ENCODE results near the gene SEMA5A. TPM values are rescaled to one million over a fixed set of nuclear protein-coding genes. Genes with fewer than 3 reads are reported as not detected.
A peak's percentile ranks its signal among the peaks of the same experiment; 100 is the strongest.

Gene SEMA5A
- polyA plus RNA-seq, 1 of the 3 experiments (the other 2 are of a cell fraction) = 0.58 TPM

DNA sequence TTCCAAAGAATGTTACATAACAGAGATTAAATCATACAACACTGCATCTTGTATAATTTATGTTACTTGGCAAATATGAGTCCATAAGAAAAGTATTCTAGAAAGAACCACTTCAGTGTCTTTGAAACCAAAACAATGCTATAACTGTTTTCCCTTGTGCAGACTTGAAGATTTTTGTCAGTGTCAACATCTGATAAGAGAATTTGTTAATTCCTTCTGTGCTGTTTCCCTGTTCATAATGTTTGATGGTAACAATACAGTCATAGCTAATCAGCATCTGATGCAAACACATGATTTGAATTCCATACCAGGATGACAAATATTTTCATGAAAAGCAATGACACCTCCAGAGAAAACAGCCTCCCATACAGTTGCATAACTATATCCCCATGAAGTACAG lies 306.8 kb downstream of the SEMA5A start:
- Histone ChIP-seq H3K4me1 (ENCODE audit: control insufficient read depth in 1 of 2, insufficient read depth in 2 of 2, low read depth in 1 of 2, low read length in 1 of 2) (peaks cover 2 to 5% of the 10 kb centered on the region in 2 experiments; a peak in 2 of 4 replicates), H3K4me3 (ENCODE audit: low read depth in 2 of 2, low read length in 1 of 2) (no peak overlapping the region), H3K9ac (no peak overlapping the region), H3K4me2 (no peak overlapping the region), H4K20me1 (ENCODE audit: insufficient read depth) (no peaks in the 10 kb centered on the region), H2AFZ (ENCODE audit: low read depth) (no peak overlapping the region), H3K27ac (ENCODE audit: low read depth in 2 of 2, low read length in 1 of 2) (no peak overlapping the region), H3K9me2 (no peaks in the 10 kb centered on the region), H3K79me2 (ENCODE audit: insufficient read depth) (no peaks in the 10 kb centered on the region), H3K9me3 (no peaks in the 10 kb centered on the region), H3K27me3 (ENCODE audit: insufficient read depth) (no peaks in the 10 kb centered on the region), H3F3A (replicated peaks; ENCODE audit: insufficient read depth) (peaks cover 4% of the 10 kb centered on the region), H3K36me3 (replicated peaks in 1 of 2; ENCODE audit: control insufficient read depth in 1 of 2, insufficient read depth in 2 of 2, low read length in 1 of 2) (no peaks in the 10 kb centered on the region)
- no peak for DNase-seq
- ChIA-PET POLR2A (no interaction called here), CTCF (interaction anchor here (1.1 kb wide), 1 partner anchor 11 kb away, joined by 3 read pairs; no protein-coding TSS in a partner anchor)
- TF ChIP-seq, protein P1, sequence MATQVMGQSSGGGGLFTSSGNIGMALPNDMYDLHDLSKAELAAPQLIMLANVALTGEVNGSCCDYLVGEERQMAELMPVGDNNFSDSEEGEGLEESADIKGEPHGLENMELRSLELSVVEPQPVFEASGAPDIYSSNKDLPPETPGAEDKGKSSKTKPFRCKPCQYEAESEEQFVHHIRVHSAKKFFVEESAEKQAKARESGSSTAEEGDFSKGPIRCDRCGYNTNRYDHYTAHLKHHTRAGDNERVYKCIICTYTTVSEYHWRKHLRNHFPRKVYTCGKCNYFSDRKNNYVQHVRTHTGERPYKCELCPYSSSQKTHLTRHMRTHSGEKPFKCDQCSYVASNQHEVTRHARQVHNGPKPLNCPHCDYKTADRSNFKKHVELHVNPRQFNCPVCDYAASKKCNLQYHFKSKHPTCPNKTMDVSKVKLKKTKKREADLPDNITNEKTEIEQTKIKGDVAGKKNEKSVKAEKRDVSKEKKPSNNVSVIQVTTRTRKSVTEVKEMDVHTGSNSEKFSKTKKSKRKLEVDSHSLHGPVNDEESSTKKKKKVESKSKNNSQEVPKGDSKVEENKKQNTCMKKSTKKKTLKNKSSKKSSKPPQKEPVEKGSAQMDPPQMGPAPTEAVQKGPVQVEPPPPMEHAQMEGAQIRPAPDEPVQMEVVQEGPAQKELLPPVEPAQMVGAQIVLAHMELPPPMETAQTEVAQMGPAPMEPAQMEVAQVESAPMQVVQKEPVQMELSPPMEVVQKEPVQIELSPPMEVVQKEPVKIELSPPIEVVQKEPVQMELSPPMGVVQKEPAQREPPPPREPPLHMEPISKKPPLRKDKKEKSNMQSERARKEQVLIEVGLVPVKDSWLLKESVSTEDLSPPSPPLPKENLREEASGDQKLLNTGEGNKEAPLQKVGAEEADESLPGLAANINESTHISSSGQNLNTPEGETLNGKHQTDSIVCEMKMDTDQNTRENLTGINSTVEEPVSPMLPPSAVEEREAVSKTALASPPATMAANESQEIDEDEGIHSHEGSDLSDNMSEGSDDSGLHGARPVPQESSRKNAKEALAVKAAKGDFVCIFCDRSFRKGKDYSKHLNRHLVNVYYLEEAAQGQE (IDR thresholded peaks at IDR 0.05; ENCODE audit: low read depth, low read length) = no peak
- TF ChIP-seq YY1 (IDR thresholded peaks at IDR 0.05; ENCODE audit: low read depth) = no peak
- no peak for TF ChIP-seq GABPA (IDR thresholded peaks at IDR 0.05; ENCODE audit: low read depth)
- TF ChIP-seq EP300 (IDR thresholded peaks at IDR 0.05; ENCODE audit: borderline replicate concordance in 1 of 2, low read depth in 1 of 2, low read length in 1 of 2) = 0 out of 4 replicates have a peak, but pooled peaks of 1 of the 2 experiments have one; percentile 9
- TF ChIP-seq JUND (IDR thresholded peaks at IDR 0.05) = no peak
- no peak for TF ChIP-seq NFIC (IDR thresholded peaks at IDR 0.05; ENCODE audit: borderline replicate concordance)
- TF ChIP-seq, protein P2, sequence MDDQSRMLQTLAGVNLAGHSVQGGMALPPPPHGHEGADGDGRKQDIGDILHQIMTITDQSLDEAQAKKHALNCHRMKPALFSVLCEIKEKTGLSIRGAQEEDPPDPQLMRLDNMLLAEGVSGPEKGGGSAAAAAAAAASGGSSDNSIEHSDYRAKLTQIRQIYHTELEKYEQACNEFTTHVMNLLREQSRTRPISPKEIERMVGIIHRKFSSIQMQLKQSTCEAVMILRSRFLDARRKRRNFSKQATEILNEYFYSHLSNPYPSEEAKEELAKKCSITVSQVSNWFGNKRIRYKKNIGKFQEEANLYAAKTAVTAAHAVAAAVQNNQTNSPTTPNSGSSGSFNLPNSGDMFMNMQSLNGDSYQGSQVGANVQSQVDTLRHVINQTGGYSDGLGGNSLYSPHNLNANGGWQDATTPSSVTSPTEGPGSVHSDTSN (IDR thresholded peaks at IDR 0.05) = no peak
- TF ChIP-seq TCF12 (IDR thresholded peaks at IDR 0.05) = 0 out of 2 replicates have a peak, but pooled peaks have one; percentile 21
- TF ChIP-seq MEF2A (IDR thresholded peaks at IDR 0.05; ENCODE audit: borderline replicate concordance, low read depth) = no peak
- no peak for TF ChIP-seq GATA2 (CRISPR knock-in tag; IDR thresholded peaks at IDR 0.05)
- no peak for TF ChIP-seq EZH2phosphoT487 (IDR thresholded peaks at IDR 0.05; ENCODE audit: borderline replicate concordance, low read depth)
- TF ChIP-seq MXI1 (IDR thresholded peaks at IDR 0.05; ENCODE audit: low read depth, low read length) = no peak
- TF ChIP-seq FOXJ3 (CRISPR knock-in tag; IDR thresholded peaks at IDR 0.05) = no peak
- TF ChIP-seq, protein P3, sequence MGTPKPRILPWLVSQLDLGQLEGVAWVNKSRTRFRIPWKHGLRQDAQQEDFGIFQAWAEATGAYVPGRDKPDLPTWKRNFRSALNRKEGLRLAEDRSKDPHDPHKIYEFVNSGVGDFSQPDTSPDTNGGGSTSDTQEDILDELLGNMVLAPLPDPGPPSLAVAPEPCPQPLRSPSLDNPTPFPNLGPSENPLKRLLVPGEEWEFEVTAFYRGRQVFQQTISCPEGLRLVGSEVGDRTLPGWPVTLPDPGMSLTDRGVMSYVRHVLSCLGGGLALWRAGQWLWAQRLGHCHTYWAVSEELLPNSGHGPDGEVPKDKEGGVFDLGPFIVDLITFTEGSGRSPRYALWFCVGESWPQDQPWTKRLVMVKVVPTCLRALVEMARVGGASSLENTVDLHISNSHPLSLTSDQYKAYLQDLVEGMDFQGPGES (IDR thresholded peaks at IDR 0.05; ENCODE audit: low read depth, low read length) = no peak
- TF ChIP-seq NRF1 (IDR thresholded peaks at IDR 0.05; ENCODE audit: low read depth, low read length) = no peak
- TF ChIP-seq RXRA (IDR thresholded peaks at IDR 0.05; ENCODE audit: borderline replicate concordance, low read depth) = no peak
- no peak for TF ChIP-seq FOXM1 (IDR thresholded peaks at IDR 0.05; ENCODE audit: low read depth)
- TF ChIP-seq, protein P4, sequence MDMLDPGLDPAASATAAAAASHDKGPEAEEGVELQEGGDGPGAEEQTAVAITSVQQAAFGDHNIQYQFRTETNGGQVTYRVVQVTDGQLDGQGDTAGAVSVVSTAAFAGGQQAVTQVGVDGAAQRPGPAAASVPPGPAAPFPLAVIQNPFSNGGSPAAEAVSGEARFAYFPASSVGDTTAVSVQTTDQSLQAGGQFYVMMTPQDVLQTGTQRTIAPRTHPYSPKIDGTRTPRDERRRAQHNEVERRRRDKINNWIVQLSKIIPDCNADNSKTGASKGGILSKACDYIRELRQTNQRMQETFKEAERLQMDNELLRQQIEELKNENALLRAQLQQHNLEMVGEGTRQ (IDR thresholded peaks at IDR 0.05; ENCODE audit: borderline replicate concordance, low read depth, low read length) = no peak
